ENCODE data around the gene ADGRV1. TPM values are rescaled to one million over a fixed set of nuclear protein-coding genes. Genes with fewer than 3 reads are reported as not detected.
"Not testable (repeated sequence)": the region's sequence is repeated elsewhere in the genome, so short reads cannot be mapped to it uniquely, and the experiment has no call there.

ADGRV1 gene
- total RNA-seq, 1 donor from 2014 or later = 0.99 TPM

DNA sequence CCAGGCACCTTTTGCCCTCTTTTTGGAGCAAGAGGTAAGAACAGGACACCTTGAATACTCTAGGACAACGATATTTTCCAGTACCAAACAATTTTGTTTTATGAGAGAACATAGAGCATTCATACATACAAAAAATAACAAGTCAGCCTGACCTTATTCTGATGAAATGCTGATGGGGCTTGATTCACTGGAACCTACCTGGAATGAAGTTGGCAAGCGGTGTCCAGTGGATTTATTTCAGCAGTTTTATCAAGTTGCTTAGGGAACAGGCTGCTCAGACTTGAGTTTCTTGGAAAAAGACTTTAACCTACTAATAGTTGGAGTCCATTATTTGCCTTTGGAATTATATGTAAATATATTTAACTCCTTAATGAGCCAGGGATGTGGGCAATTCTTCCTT is 502.5 kb downstream of the ADGRV1 start:
- no peaks in the 10 kb centered on the region for H3K4me1 Mint-ChIP-seq (ENCODE audit: unreplicated experiment)
- H3K36me3 Mint-ChIP-seq (ENCODE audit: unreplicated experiment) = no peaks in the 10 kb centered on the region
- no peak overlapping the region for H3K4me3 Mint-ChIP-seq (ENCODE audit: unreplicated experiment)
- DNase-seq (ENCODE audit: extremely low spot score, unreplicated experiment) = no peak
- H3K27ac Mint-ChIP-seq (ENCODE audit: unreplicated experiment) = no peak overlapping the region
- no peak for TF ChIP-seq CTCF (IDR thresholded peaks at IDR 0.05)
- H3K9me3 Mint-ChIP-seq (ENCODE audit: unreplicated experiment) = no peaks in the 10 kb centered on the region
- peaks cover 21% of the 10 kb centered on the region for H3K27me3 Mint-ChIP-seq (ENCODE audit: unreplicated experiment)

GRCh38 chr5:91061946-91062562 is 503.5 kb downstream of the ADGRV1 start:
- Mint-ChIP-seq H3K4me3 (ENCODE audit: unreplicated experiment) (no peak overlapping the region), H3K9me3 (ENCODE audit: unreplicated experiment) (no peaks in the 10 kb centered on the region), H3K27ac (ENCODE audit: unreplicated experiment) (no peak overlapping the region), H3K36me3 (ENCODE audit: unreplicated experiment) (no peaks in the 10 kb centered on the region), H3K27me3 (ENCODE audit: unreplicated experiment) (peaks cover 18% of the 10 kb centered on the region), H3K4me1 (ENCODE audit: unreplicated experiment) (no peaks in the 10 kb centered on the region)
- no peak for TF ChIP-seq CTCF (IDR thresholded peaks at IDR 0.05)
- DNase-seq (ENCODE audit: extremely low spot score, unreplicated experiment) = no peak

DNA sequence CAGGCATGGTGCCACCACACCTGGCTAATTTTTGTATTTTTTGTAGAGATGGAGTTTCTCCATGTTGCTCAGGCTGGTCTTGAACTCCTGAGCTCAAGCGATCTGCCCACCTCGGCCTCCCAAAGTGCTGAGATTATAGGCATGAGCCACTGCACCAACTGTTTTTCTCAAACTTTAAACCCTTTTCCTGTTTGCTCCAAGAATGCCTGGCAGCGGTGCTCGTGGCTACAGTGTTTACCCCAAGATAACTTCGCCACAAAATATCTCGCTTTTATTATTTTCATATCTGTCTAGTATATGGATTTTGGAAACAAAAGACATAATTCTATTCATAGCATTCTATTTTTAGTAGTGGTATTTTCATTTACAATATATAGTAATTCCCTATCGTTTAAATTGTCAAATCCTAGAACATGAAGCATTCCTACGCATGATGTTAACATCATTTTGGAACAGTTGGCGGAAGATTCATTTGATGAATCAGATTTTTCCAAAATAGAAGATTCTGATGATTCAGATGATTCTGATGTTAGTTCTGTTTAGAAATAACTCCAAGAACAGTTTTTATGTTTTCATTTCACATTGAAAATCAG is 504.6 kb downstream of the ADGRV1 start:
- H3K4me3 Mint-ChIP-seq (ENCODE audit: unreplicated experiment); DNase-seq (ENCODE audit: extremely low spot score, unreplicated experiment); H3K27ac Mint-ChIP-seq (ENCODE audit: unreplicated experiment); H3K4me1 Mint-ChIP-seq (ENCODE audit: unreplicated experiment); H3K9me3 Mint-ChIP-seq (ENCODE audit: unreplicated experiment); H3K36me3 Mint-ChIP-seq (ENCODE audit: unreplicated experiment): not testable (repeated sequence)
- H3K27me3 Mint-ChIP-seq (ENCODE audit: unreplicated experiment) = peaks cover 18% of the 10 kb centered on the region

DNA sequence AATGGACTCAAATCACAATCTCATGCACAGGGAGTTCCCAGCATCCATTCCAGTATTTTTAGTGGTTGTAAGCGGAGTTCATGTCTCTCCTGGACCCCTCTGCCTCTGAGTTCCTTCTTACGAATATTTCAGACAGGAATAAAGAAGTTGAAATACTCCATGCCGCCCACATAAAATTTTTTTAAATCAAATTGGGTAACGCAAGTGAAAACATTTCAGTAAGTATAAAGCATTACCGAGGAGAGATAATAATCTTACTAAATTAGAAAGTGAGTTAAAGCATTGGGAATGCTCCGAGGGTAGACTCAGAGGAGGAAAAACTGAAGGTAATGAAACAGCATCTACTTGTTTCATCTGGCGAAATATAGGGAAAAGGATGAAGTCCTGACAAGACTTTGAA is 506.9 kb downstream of the ADGRV1 start:
- no peaks in the 10 kb centered on the region for H3K36me3 Mint-ChIP-seq (ENCODE audit: unreplicated experiment)
- H3K4me3 Mint-ChIP-seq (ENCODE audit: unreplicated experiment) = no peak overlapping the region
- peaks cover 9% of the 10 kb centered on the region for H3K9me3 Mint-ChIP-seq (ENCODE audit: unreplicated experiment)
- H3K27me3 Mint-ChIP-seq (ENCODE audit: unreplicated experiment) = peaks cover 22% of the 10 kb centered on the region
- no peak for DNase-seq (ENCODE audit: extremely low spot score, unreplicated experiment)
- no peaks in the 10 kb centered on the region for H3K4me1 Mint-ChIP-seq (ENCODE audit: unreplicated experiment)
- H3K27ac Mint-ChIP-seq (ENCODE audit: unreplicated experiment) = no peak overlapping the region
- no peak for TF ChIP-seq CTCF (IDR thresholded peaks at IDR 0.05)

- H3K4me1 Mint-ChIP-seq (ENCODE audit: unreplicated experiment) = no peaks in the 10 kb centered on the region
- DNase-seq (ENCODE audit: extremely low spot score, unreplicated experiment) = no peak
- peaks cover 20% of the 10 kb centered on the region for H3K27me3 Mint-ChIP-seq (ENCODE audit: unreplicated experiment)
- TF ChIP-seq CTCF (IDR thresholded peaks at IDR 0.05) = no peak
- H3K27ac Mint-ChIP-seq (ENCODE audit: unreplicated experiment) = no peak overlapping the region
- H3K4me3 Mint-ChIP-seq (ENCODE audit: unreplicated experiment) = no peak overlapping the region
- H3K36me3 Mint-ChIP-seq (ENCODE audit: unreplicated experiment) = peaks cover 2% of the 10 kb centered on the region
- H3K9me3 Mint-ChIP-seq (ENCODE audit: unreplicated experiment) = peaks cover 9% of the 10 kb centered on the region
These were observed 510.8 kb downstream of the ADGRV1 start for GRCh38 chr5:91069364-91069763.
